ENCODE results near the gene ARPC2. TPM values are rescaled to one million over a fixed set of nuclear protein-coding genes. Genes with fewer than 3 reads are reported as not detected.
A peak's percentile ranks its signal among the peaks of the same experiment; 100 is the strongest.

The ARPC2 gene
- total and polyA plus RNA-seq, 12 donors = 58.5 to 213 (median 134) TPM

- 85 to 87% methylated on average over 4 of the region's 4 CpGs for WGBS, 2 donors
- H3K4me1 ChIP-seq = peaks cover 0 to 7% (median under 1%) of the 10 kb centered on the region in 9 donors
- no peaks in the 10 kb centered on the region for H3K36me3 ChIP-seq
- H3K27me3 ChIP-seq = no peaks in the 10 kb centered on the region
- no peaks in the 10 kb centered on the region for H3K9me3 ChIP-seq
- TF ChIP-seq CTCF (IDR thresholded peaks at IDR 0.05) = no peak
- ATAC-seq = no peak
- intact Hi-C loops (cut with DNase I) = loop anchor here in 8 of 10 donors (1.0 to 10.0 kb wide), 9 partner anchors 55 to 167 kb away; partner anchors contain the start of genes CATIP (in 6 of the 8) and CTDSP1 (in 1 of the 8)
- no peak for DNase-seq
- no peak overlapping the region for H3K27ac ChIP-seq
- H3K4me3 ChIP-seq = no peak overlapping the region
These were observed 83.2 kb downstream of the ARPC2 start for GRCh38 chr2:218300141-218300540.

GRCh38 chr2:218301176-218301819 is 84.3 kb downstream of the ARPC2 start:
- Histone ChIP-seq H3K27me3 (no peaks in the 10 kb centered on the region), H3K9me3 (no peaks in the 10 kb centered on the region), H3K4me1 (peaks cover 0 to 7% (median 0%) of the 10 kb centered on the region in 9 donors), H3K36me3 (no peaks in the 10 kb centered on the region), H3K4me3 (no peak overlapping the region), H3K27ac (peak overlapping the region in 1 of 10 donors; percentile 23)
- DNase-seq (peak; percentile 64 to 89), ATAC-seq (peak; percentile 68 to 90 (median 82))
- 8 to 11% methylated on average over 9 of the region's 9 CpGs for WGBS, 2 donors
- TF ChIP-seq CTCF (IDR thresholded peaks at IDR 0.05) = peak; percentile 96 to 100 (median 97)
- intact Hi-C loops (cut with DNase I) = loop anchor here in 9 of 10 donors (1.0 to 10.0 kb wide), 10 partner anchors 54 to 166 kb away; partner anchors contain the start of genes CATIP (in 8 of the 9) and CTDSP1 (in 1 of the 9)

Small RNA genes within 50 kb of the gene (microRNA-seq; reads per million reads assigned to microRNA genes)
- 3.0 to 8.2 reads per million in 2 donors for gene MIR6513

Other genes with a start within 250 kb of the ARPC2 start
- 100 to 1,000 TPM; 583 to 844 (median 738) TPM for gene TNS1, start 214.2 kb upstream of the ARPC2 start, total RNA-seq
- 100 to 1,000 TPM in 1 of 2 donors, 10 to 100 TPM in 1; 64.6 to 244 TPM for gene TNS1, start 214.2 kb upstream of the ARPC2 start, polyA plus RNA-seq
- under 1 TPM in 1 of 10 donors, not detected in 9; 0.21 TPM for gene RUFY4, start 147.9 kb upstream of the ARPC2 start, total RNA-seq
- not detected for gene RUFY4, start 147.9 kb upstream of the ARPC2 start, polyA plus RNA-seq
- 1 to 10 TPM in 1 of 10 donors, under 1 TPM in 9; 0.39 to 2.7 (median 0.72) TPM for gene CXCR2, start 91.2 kb upstream of the ARPC2 start, total RNA-seq
- under 1 TPM; 0.07 to 0.22 TPM for gene CXCR2, start 91.2 kb upstream of the ARPC2 start, polyA plus RNA-seq
- gene CXCR1, start 50.2 kb upstream of the ARPC2 start, total RNA-seq = 1 to 10 TPM in 2 of 10 donors, under 1 TPM in 8; 0.15 to 2.6 (median 0.47) TPM
- gene CXCR1, start 50.2 kb upstream of the ARPC2 start, polyA plus RNA-seq = under 1 TPM in 1 of 2 donors, not detected in 1; 0.10 TPM
- 1 to 10 TPM in 7 of 10 donors, under 1 TPM in 3; 0.36 to 3.7 (median 1.3) TPM for gene GPBAR1, start 43.8 kb downstream of the ARPC2 start, total RNA-seq
- 1 to 10 TPM; 1.8 to 2.3 TPM for gene GPBAR1, start 43.8 kb downstream of the ARPC2 start, polyA plus RNA-seq
- gene AAMP, start 52.9 kb downstream of the ARPC2 start, total RNA-seq = 10 to 100 TPM; 45.9 to 65.1 (median 57.5) TPM
- gene AAMP, start 52.9 kb downstream of the ARPC2 start, polyA plus RNA-seq = 100 to 1,000 TPM in 1 of 2 donors, 10 to 100 TPM in 1; 33.4 to 116 TPM
- gene PNKD, start 53.3 kb downstream of the ARPC2 start, total RNA-seq = 10 to 100 TPM; 56.9 to 91.1 (median 74.2) TPM
- 100 to 1,000 TPM in 1 of 2 donors, 10 to 100 TPM in 1; 76.7 to 138 TPM for gene PNKD, start 53.3 kb downstream of the ARPC2 start, polyA plus RNA-seq
- gene TMBIM1, start 75.3 kb downstream of the ARPC2 start, total RNA-seq = 100 to 1,000 TPM in 7 of 10 donors, 10 to 100 TPM in 3; 85.3 to 151 (median 110) TPM
- gene TMBIM1, start 75.3 kb downstream of the ARPC2 start, polyA plus RNA-seq = 100 to 1,000 TPM in 1 of 2 donors, 10 to 100 TPM in 1; 30.9 to 139 TPM
- not detected for gene CATIP, start 139.7 kb downstream of the ARPC2 start, total RNA-seq
- under 1 TPM in 1 of 2 donors, not detected in 1; 0.04 TPM for gene CATIP, start 139.7 kb downstream of the ARPC2 start, polyA plus RNA-seq
- 1 to 10 TPM in 9 of 10 donors, under 1 TPM in 1; 0.64 to 9.1 (median 4.0) TPM for gene SLC11A1, start 165.1 kb downstream of the ARPC2 start, total RNA-seq
- 1 to 10 TPM; 4.5 to 8.0 TPM for gene SLC11A1, start 165.1 kb downstream of the ARPC2 start, polyA plus RNA-seq
- gene CTDSP1, start 182.7 kb downstream of the ARPC2 start, total RNA-seq = 100 to 1,000 TPM in 2 of 10 donors, 10 to 100 TPM in 8; 77.9 to 118 (median 89.5) TPM
- gene CTDSP1, start 182.7 kb downstream of the ARPC2 start, polyA plus RNA-seq = 10 to 100 TPM; 84.2 to 95.0 TPM
- gene VIL1, start 201.9 kb downstream of the ARPC2 start, total RNA-seq = not detected
- gene VIL1, start 201.9 kb downstream of the ARPC2 start, polyA plus RNA-seq = under 1 TPM in 1 of 2 donors, not detected in 1; 0.06 TPM

All from heart right ventricle (tissue), 16 donors.